ENCODE data around the gene RBFOX2.

GRCh38 chr22:35896111-35896705 lies 132.4 kb downstream of the RBFOX2 start:
- TF ChIP-seq POLR2AphosphoS5 (IDR thresholded peaks at IDR 0.05; ENCODE audit: low read depth, low read length): no peak
- TF ChIP-seq, protein P1, sequence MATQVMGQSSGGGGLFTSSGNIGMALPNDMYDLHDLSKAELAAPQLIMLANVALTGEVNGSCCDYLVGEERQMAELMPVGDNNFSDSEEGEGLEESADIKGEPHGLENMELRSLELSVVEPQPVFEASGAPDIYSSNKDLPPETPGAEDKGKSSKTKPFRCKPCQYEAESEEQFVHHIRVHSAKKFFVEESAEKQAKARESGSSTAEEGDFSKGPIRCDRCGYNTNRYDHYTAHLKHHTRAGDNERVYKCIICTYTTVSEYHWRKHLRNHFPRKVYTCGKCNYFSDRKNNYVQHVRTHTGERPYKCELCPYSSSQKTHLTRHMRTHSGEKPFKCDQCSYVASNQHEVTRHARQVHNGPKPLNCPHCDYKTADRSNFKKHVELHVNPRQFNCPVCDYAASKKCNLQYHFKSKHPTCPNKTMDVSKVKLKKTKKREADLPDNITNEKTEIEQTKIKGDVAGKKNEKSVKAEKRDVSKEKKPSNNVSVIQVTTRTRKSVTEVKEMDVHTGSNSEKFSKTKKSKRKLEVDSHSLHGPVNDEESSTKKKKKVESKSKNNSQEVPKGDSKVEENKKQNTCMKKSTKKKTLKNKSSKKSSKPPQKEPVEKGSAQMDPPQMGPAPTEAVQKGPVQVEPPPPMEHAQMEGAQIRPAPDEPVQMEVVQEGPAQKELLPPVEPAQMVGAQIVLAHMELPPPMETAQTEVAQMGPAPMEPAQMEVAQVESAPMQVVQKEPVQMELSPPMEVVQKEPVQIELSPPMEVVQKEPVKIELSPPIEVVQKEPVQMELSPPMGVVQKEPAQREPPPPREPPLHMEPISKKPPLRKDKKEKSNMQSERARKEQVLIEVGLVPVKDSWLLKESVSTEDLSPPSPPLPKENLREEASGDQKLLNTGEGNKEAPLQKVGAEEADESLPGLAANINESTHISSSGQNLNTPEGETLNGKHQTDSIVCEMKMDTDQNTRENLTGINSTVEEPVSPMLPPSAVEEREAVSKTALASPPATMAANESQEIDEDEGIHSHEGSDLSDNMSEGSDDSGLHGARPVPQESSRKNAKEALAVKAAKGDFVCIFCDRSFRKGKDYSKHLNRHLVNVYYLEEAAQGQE (IDR thresholded peaks at IDR 0.05; ENCODE audit: insufficient read depth in 1 of 2, low read depth in 2 of 2, low read length in 2 of 2): no peak
- no peak for TF ChIP-seq TAF1 (IDR thresholded peaks at IDR 0.05; ENCODE audit: borderline replicate concordance, insufficient read depth, low read length)
